Pancreas (tissue), 10 donors: ENCODE results near the gene HOMEZ. TPM values are rescaled to one million over a fixed set of nuclear protein-coding genes. Genes with fewer than 3 reads are reported as not detected.
A peak's percentile ranks its signal among the peaks of the same experiment; 100 is the strongest.
"Not testable (repeated sequence)": the region's sequence is repeated elsewhere in the genome, so short reads cannot be mapped to it uniquely, and the experiment has no call there.

ENCODE experiments used
- ATAC-seq, 4 donors: fragments of 200-7000 bp; cut with Tn5 transposase; one replicate each; pipeline versions ENCODE4 v1.8.0 to v1.9.1; 2020; ENCODE audit warnings: mild to moderate bottlenecking in 4 of 4, moderate library complexity in 4 of 4
- DNase-seq, 6 donors: peaks; one replicate each; pipeline ENCODE4 v3.0.0-alpha.2; 2020
- FAIRE-seq: peaks from 2 replicates; lab custom pipeline; 2012; peaks lifted over from hg19 to GRCh38; lab: Jason Lieb, UNC
- H3K27ac ChIP-seq, 4 donors: fragments of 200-600 bp; sonication (generic); 1 replicate in 3 of 4; 2 replicates in 1 of 4; pipeline versions ENCODE4 v1.5.0 to v1.8.0; 2020
- H3K27me3 ChIP-seq, 4 donors: fragments of 200-600 bp; one replicate each; pipeline ENCODE4 v1.8.0; 2021
- H3K36me3 ChIP-seq, 3 donors: fragments of 200-600 bp; sonication (generic) in 1 of 3; one replicate each; pipeline versions ENCODE4 v1.5.0 to v1.8.0; 2020 to 2021
- H3K4me1 ChIP-seq, 3 donors: fragments of 200-600 bp; one replicate each; pipeline ENCODE4 v1.8.0; 2021
- H3K4me3 ChIP-seq, 4 donors: fragments of 200-600 bp; sonication (generic) in 2 of 4; one replicate each; pipeline versions ENCODE4 v1.5.0 to v1.8.0; 2020 to 2021
- H3K9me3 ChIP-seq, 4 donors: fragments of 200-600 bp; one replicate each; pipeline ENCODE4 v1.8.0; 2021
- WGBS, 2 donors: extraction: QIAGEN DNeasy Blood & Tissue Kit; methylation state at CpG; one replicate each; pipeline ENCODE4 v1.1.7; 2013; 5-methylcytosine and 5-hydroxymethylcytosine counted together
- intact Hi-C, 3 donors: fragments of 100-400 bp; cut with DNase I; formaldehyde crosslinking; loops; one replicate each; pipeline versions ENCODE4 v1.11.1 to v1.14.2; 2022
- polyA plus RNA-seq, 2 donors: library from polyadenylated mRNA; stranded (reverse); fragments of 200-250 nt; gene quantifications; one replicate each; pipeline ENCODE4 v1.2.3, GENCODE V29; 2013
- total RNA-seq, 6 donors: library from RNA; stranded (reverse); fragmentation: NEBNext Ultra II Directional in 4 of 6; extraction: Animal tissue kit (Norgen Biotek cat#: 25700) in 4 of 6; gene quantifications; one replicate each; pipeline versions ENCODE4 v1.2.1 to v1.2.4, GENCODE V29; 2021 to 2023
- TF ChIP-seq, protein P1 (sequence below), 4 donors: fragments of 200-600 bp; sonication (generic) in 3 of 4; IDR thresholded peaks; one replicate each; pipeline versions ENCODE4 v1.5.0 to v1.8.0; 2021; ENCODE audit warnings: antibody characterized with exemption in 4 of 4
- donor health status: healthy with polysubstance abuse.
- donor health status: DM: no; HTN: no; CAD: no; lungs with moderate emphysema.
- donor health status: DM: no; HTN: no; CAD: no.
- donor health status: control.
- donor health status: control.
- donor health status: Bipolar disorder and iron deficiency.
- donor health status: DM: yes; HTN: yes; CAD: no.
- donor health status: DM: no; HTN: no; CAD: no.
- donor health status: DM: no; HTN: no; CAD: no.
- donor health status: DM: yes; HTN: yes; CAD: no.

The HOMEZ gene
- total and polyA plus RNA-seq, 8 donors: 4.5 to 10.3 (median 5.7) TPM

DNA sequence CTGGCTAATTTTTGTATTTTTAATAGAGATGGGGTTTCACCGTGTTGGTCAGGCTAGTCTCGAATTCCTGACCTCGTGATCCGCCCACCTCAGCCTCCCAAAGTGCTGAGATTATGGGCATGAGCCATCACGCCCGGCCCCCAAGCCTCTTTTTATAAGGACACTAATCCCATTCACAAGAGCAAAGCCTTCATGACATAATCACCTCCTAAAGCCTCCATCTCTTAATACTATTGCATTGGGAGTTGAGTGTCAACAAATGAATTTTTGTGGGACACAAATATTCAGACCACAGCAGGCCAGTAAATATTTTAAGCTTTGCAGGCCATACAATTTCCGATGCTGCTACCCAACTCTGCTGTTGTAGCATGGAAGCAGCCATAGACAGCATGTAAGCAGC, 37.3 kb downstream of the HOMEZ start:
- TF ChIP-seq, protein P1, sequence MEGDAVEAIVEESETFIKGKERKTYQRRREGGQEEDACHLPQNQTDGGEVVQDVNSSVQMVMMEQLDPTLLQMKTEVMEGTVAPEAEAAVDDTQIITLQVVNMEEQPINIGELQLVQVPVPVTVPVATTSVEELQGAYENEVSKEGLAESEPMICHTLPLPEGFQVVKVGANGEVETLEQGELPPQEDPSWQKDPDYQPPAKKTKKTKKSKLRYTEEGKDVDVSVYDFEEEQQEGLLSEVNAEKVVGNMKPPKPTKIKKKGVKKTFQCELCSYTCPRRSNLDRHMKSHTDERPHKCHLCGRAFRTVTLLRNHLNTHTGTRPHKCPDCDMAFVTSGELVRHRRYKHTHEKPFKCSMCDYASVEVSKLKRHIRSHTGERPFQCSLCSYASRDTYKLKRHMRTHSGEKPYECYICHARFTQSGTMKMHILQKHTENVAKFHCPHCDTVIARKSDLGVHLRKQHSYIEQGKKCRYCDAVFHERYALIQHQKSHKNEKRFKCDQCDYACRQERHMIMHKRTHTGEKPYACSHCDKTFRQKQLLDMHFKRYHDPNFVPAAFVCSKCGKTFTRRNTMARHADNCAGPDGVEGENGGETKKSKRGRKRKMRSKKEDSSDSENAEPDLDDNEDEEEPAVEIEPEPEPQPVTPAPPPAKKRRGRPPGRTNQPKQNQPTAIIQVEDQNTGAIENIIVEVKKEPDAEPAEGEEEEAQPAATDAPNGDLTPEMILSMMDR (IDR thresholded peaks at IDR 0.05): no peak
- Histone ChIP-seq H3K9me3 (no peaks in the 10 kb centered on the region), H3K4me1 (peaks cover 15 to 24% (median 17%) of the 10 kb centered on the region in 3 donors), H3K4me3 (no peak overlapping the region), H3K36me3 (no peaks in the 10 kb centered on the region), H3K27me3 (no peaks in the 10 kb centered on the region), H3K27ac (no peak overlapping the region)
- 90 to 93% methylated on average over 7 of the region's 7 CpGs for WGBS, 2 donors
- no peak for DNase-seq
- intact Hi-C loops: no loop called here
- ATAC-seq: no peak
- FAIRE-seq: no peak

DNA sequence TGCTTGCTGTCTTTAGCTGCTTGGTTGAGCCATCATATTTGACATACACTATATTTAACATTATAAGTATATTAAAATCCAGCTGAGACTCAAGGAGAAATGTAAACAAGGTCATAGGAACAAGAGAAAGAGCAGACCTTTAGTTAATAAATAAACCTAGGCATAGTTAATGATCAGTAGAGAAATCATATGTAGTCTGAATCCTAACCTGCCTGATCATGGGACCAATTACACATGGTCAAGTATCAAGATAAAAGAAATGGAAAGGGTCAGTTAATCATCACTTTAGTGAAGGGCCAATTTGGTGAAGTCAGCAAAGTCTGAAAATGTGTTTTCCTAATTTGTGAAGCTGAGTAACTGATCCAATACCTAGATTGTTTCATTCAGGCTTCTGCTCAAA, 40.6 kb downstream of the HOMEZ start:
- H3K9me3 ChIP-seq: no peaks in the 10 kb centered on the region
- ATAC-seq: peak; percentile 86 to 93 (median 88)
- no peak for FAIRE-seq
- H3K4me1 ChIP-seq: peaks cover 15 to 23% (median 17%) of the 10 kb centered on the region in 3 donors
- no peak for DNase-seq
- intact Hi-C loops: no loop called here
- TF ChIP-seq, protein P1 (IDR thresholded peaks at IDR 0.05): no peak
- no peaks in the 10 kb centered on the region for H3K27me3 ChIP-seq
- no peak overlapping the region for H3K4me3 ChIP-seq
- peak overlapping the region in 2 of 4 donors; percentile 54 to 59 for H3K27ac ChIP-seq
- H3K36me3 ChIP-seq: no peaks in the 10 kb centered on the region

DNA sequence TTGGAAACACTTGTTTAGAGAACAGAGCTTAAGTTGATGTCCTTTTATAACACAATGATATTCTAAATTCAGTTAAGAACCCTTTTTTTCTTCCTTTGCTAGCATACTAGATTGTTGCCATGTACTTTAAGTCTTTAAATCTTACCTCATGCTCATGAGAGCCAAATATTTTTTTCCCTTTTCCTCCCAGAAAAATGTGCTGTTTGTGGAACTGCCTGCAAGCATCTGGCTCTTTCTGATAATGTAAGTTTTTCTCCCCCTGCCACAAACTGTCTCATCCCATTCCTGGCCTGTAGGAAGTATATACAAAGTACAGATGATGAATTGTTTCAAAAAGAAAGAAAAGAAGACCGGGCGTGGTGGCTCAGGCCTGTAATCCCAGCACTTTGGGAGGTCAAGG, 42.9 kb downstream of the HOMEZ start:
- H3K27ac ChIP-seq: no peak overlapping the region
- H3K9me3 ChIP-seq: no peaks in the 10 kb centered on the region
- ATAC-seq (no peak), DNase-seq (no peak), FAIRE-seq (no peak)
- intact Hi-C loops: no loop called here
- H3K4me1 ChIP-seq: peaks cover 15 to 26% (median 17%) of the 10 kb centered on the region in 3 donors
- TF ChIP-seq, protein P1 (IDR thresholded peaks at IDR 0.05): no peak
- no peaks in the 10 kb centered on the region for H3K27me3 ChIP-seq
- 96 to 97% methylated on average over 2 of the region's 2 CpGs for WGBS, 2 donors
- no peaks in the 10 kb centered on the region for H3K36me3 ChIP-seq
- no peak overlapping the region for H3K4me3 ChIP-seq

DNA sequence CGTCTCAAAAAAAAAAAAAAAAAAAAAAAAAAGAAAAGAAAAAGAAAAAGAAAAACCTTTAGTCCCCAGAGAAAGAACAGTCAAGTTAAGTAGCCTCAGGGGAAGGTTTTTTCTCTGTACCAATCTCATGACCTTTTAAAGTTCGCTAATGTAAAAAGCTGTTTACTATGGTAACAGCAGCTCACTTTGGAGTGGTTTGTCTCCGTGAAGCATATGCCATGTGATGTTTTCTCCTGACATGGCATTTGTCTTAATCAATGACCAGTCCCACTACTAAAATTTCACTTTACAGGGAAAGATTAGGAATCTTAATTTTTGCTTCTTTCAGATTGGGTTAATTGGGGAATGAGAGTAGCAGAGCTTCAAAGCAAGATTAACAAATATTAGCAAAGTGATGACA, 43.9 kb downstream of the HOMEZ start:
- TF ChIP-seq, protein P1 (IDR thresholded peaks at IDR 0.05): no peak
- H3K27me3 ChIP-seq: no peaks in the 10 kb centered on the region
- no peaks in the 10 kb centered on the region for H3K9me3 ChIP-seq
- no peak overlapping the region for H3K27ac ChIP-seq
- intact Hi-C loops: no loop called here
- FAIRE-seq (no peak), DNase-seq (no peak), ATAC-seq (no peak)
- WGBS, 2 donors: 70 to 71% methylated on average over 2 of the region's 3 CpGs
- H3K4me1 ChIP-seq: peaks cover 15 to 26% (median 17%) of the 10 kb centered on the region in 3 donors
- no peak overlapping the region for H3K4me3 ChIP-seq
- no peaks in the 10 kb centered on the region for H3K36me3 ChIP-seq

DNA sequence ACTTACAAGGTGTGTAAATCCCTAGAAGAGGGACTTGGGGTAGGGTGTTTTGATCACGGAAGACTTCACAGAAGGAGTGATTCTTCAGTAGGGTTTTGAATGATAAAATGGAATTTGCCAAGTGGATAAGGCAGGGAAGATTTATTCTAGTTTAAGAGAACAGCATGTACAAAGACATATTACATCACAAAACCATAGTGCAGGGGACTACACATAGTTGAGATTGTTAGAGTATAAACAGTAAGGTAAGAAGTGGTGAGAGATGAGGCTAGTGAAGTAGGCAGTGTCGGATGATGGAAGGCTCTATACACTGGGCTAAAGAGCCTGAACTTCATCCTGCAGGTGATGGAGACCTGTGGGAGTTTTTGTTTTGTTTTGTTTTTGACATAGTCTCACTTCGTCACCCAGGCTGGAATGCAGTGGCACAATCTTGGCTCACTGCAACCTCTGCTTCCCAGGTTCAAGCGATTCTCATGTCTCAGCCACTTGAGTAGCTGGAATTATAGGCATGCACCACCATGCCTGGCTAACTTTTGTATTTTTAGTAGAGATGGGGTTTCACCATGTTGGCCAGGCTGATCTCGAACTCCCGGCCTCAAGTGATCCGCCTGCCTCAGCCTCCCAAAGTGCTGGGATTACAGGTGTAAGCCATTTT, 44.7 kb downstream of the HOMEZ start:
- intact Hi-C loops, DNase-seq: not testable (repeated sequence)
- 88 to 94% methylated on average over 7 of the region's 7 CpGs for WGBS, 2 donors

More for the DNA sequence above, 44.7 kb downstream of the HOMEZ start:
- H3K4me3 ChIP-seq, H3K27ac ChIP-seq, FAIRE-seq, H3K27me3 ChIP-seq, ATAC-seq, H3K36me3 ChIP-seq, H3K9me3 ChIP-seq: not testable (repeated sequence)
- peaks cover 15 to 26% (median 17%) of the 10 kb centered on the region in 3 donors for H3K4me1 ChIP-seq
